Lower lobe of right lung (tissue), 2 donors: ENCODE data around the gene ATP5PF. TPM values are rescaled to one million over a fixed set of nuclear protein-coding genes. Genes with fewer than 3 reads are reported as not detected.
A peak's percentile ranks its signal among the peaks of the same experiment; 100 is the strongest.

Source experiments
- ATAC-seq, 2 donors: fragments of 200-7000 bp; cut with Tn5 transposase; one replicate each; pipeline ENCODE4 v1.9.1; 2020 to 2022; ENCODE audit warnings: mild to moderate bottlenecking in 2 of 2, moderate library complexity in 2 of 2
- DNase-seq: peaks from one replicate; pipeline ENCODE4 v3.0.0-alpha.2; 2020
- H3K27ac ChIP-seq: fragments of 200-600 bp; one replicate; pipeline ENCODE4 v1.8.0; 2022
- H3K27me3 ChIP-seq: fragments of 200-600 bp; one replicate; pipeline ENCODE4 v1.8.0; 2022; ENCODE audit warnings: low read depth
- H3K36me3 ChIP-seq: fragments of 200-600 bp; one replicate; pipeline ENCODE4 v1.8.0; 2022; ENCODE audit warnings: mild to moderate bottlenecking
- H3K4me1 ChIP-seq: fragments of 200-600 bp; one replicate; pipeline ENCODE4 v1.8.0; 2022
- H3K4me3 ChIP-seq: fragments of 200-600 bp; one replicate; pipeline ENCODE4 v1.8.0; 2022; ENCODE audit warnings: mild to moderate bottlenecking
- H3K9me3 ChIP-seq: fragments of 200-600 bp; one replicate; pipeline ENCODE4 v1.8.0; 2022
- CTCF ChIP-seq: fragments of 200-600 bp; IDR thresholded peaks from one replicate; pipeline ENCODE4 v1.8.0; 2022; ENCODE audit warnings: antibody characterized with exemption, mild to moderate bottlenecking
- intact Hi-C: fragments of 100-400 bp; cut with DNase I; formaldehyde crosslinking; loops from one replicate; pipeline ENCODE4 v1.11.0; 2022
- total RNA-seq: library from RNA; stranded (reverse); fragmentation: NEBNext Ultra II Directional; extraction: Animal tissue kit (Norgen Biotek cat#: 25700); gene quantifications from one replicate; pipeline ENCODE4 v1.2.1, GENCODE V29; 2021
- donor health status: DM: no; HTN: yes; CAD: no; lungs with severe emphysema.

ATP5PF gene
- total RNA-seq, 1 donor from 2014 or later = 75.8 TPM

- H3K36me3 ChIP-seq = no peaks in the 10 kb centered on the region
- ATAC-seq = no peak
Measured at GRCh38 chr21:25737421-25737820, 2.7 kb upstream of the ATP5PF start.

GRCh38 chr21:25735646-25736597 is 1.2 kb upstream of the ATP5PF start:
- intact Hi-C loops = no loop called here
- H3K27me3 ChIP-seq = no peaks in the 10 kb centered on the region
- H3K27ac ChIP-seq = peak overlapping the region; percentile 99
- no peak for TF ChIP-seq CTCF
- peaks cover 50% of the 10 kb centered on the region for H3K4me1 ChIP-seq
- no peaks in the 10 kb centered on the region for H3K9me3 ChIP-seq
- DNase-seq (peak; percentile 92), ATAC-seq (peak; percentile 84 to 88)
- H3K36me3 ChIP-seq = peaks cover 1% of the 10 kb centered on the region
- H3K4me3 ChIP-seq = peak overlapping the region; percentile 87

More at GRCh38 chr21:25737421-25737820, 2.7 kb upstream of the ATP5PF start:
- no peak for TF ChIP-seq CTCF
- no peak overlapping the region for H3K27ac ChIP-seq
- H3K27me3 ChIP-seq = no peaks in the 10 kb centered on the region
- H3K9me3 ChIP-seq = no peaks in the 10 kb centered on the region
- intact Hi-C loops = no loop called here
- H3K4me1 ChIP-seq = peaks cover 35% of the 10 kb centered on the region
- DNase-seq = no peak
- no peak overlapping the region for H3K4me3 ChIP-seq

- intact Hi-C loops = no loop called here
- ATAC-seq (no peak), DNase-seq (no peak)
- H3K27ac ChIP-seq = peak overlapping the region; percentile 99
- H3K27me3 ChIP-seq = no peaks in the 10 kb centered on the region
- H3K36me3 ChIP-seq = peaks cover 10% of the 10 kb centered on the region
- H3K4me1 ChIP-seq = peaks cover 52% of the 10 kb centered on the region
- no peak for TF ChIP-seq CTCF
- H3K9me3 ChIP-seq = no peaks in the 10 kb centered on the region
- peak overlapping the region; percentile 87 for H3K4me3 ChIP-seq
Measured at GRCh38 chr21:25734654-25734903, 125 bp downstream of the ATP5PF start.

- ATAC-seq (peak; percentile 1 to 5), DNase-seq (no peak)
- TF ChIP-seq CTCF = no peak
- H3K9me3 ChIP-seq = no peaks in the 10 kb centered on the region
- H3K4me3 ChIP-seq = peak overlapping the region; percentile 87
- H3K36me3 ChIP-seq = peaks cover 15% of the 10 kb centered on the region
- intact Hi-C loops = no loop called here
- H3K27ac ChIP-seq = peak overlapping the region; percentile 99
- H3K27me3 ChIP-seq = no peaks in the 10 kb centered on the region
- peaks cover 52% of the 10 kb centered on the region for H3K4me1 ChIP-seq
Measured at GRCh38 chr21:25733859-25734653, 648 bp downstream of the ATP5PF start.

GRCh38 chr21:25732091-25732760 is 2.5 kb downstream of the ATP5PF start:
- intact Hi-C loops = no loop called here
- peaks cover 48% of the 10 kb centered on the region for H3K4me1 ChIP-seq
- no peak overlapping the region for H3K4me3 ChIP-seq
- DNase-seq (no peak), ATAC-seq (no peak)
- TF ChIP-seq CTCF = no peak
- H3K36me3 ChIP-seq = peaks cover 34% of the 10 kb centered on the region
- H3K27ac ChIP-seq = no peak overlapping the region
- H3K9me3 ChIP-seq = no peaks in the 10 kb centered on the region
- no peaks in the 10 kb centered on the region for H3K27me3 ChIP-seq
